Measurements from ENCODE around the gene DHFR. TPM values are rescaled to one million over a fixed set of nuclear protein-coding genes. Genes with fewer than 3 reads are reported as not detected.

DHFR gene
- total RNA-seq, 1 experiment from 2014 or later = 58.7 TPM

DNA sequence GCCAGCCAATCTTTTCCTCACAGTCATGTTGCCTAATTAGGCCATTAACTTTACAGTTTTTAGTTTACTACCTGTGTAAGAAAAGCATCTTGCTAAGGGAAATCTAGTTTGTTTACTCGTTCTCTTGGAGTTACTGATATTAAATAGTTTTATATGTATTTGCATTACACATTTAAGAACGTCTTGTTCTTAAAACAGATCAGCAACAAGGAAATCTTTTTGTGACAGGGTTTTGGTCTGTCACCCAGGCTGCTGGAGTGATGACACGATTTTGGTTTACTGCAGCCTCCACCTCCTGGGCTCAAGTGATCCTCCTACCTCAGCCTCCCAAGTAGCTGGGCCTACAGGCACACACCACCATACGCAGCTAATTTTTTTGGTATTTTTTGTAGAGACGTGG lies 29.6 kb downstream of the DHFR start:
- H3K4me2 ChIP-seq (ENCODE audit: low read length) = no peak overlapping the region
- BruUV-seq (replicated peaks) = no TSS peak
- no peak overlapping the region for H3K9ac ChIP-seq (ENCODE audit: low read length)
- no peaks in the 10 kb centered on the region for H3K4me1 ChIP-seq (ENCODE audit: control insufficient read depth in 1 of 2, insufficient read depth in 2 of 2, low read length in 2 of 2)
- H3K9me2 ChIP-seq (ENCODE audit: insufficient read depth) = no peaks in the 10 kb centered on the region
- POLR2A ChIA-PET = no interaction called here
- ATAC-seq = no peak
- H3K27me3 ChIP-seq (ENCODE audit: insufficient read depth, low read length) = no peaks in the 10 kb centered on the region
- TF ChIP-seq FOSL1 (IDR thresholded peaks at IDR 0.05; ENCODE audit: low read depth) (no peak), POLR2AphosphoS5 (IDR thresholded peaks at IDR 0.05; ENCODE audit: low read depth, low read length) (no peak), ELF1 (IDR thresholded peaks at IDR 0.05; ENCODE audit: borderline replicate concordance, low read depth) (no peak), RAD21 (IDR thresholded peaks at IDR 0.05; ENCODE audit: low read depth) (no peak), CBX3 (IDR thresholded peaks at IDR 0.05; ENCODE audit: low read depth) (no peak), SIN3A (IDR thresholded peaks at IDR 0.05; ENCODE audit: low read depth) (no peak), TCF7L2 (IDR thresholded peaks at IDR 0.05; ENCODE audit: borderline replicate concordance, extremely low read depth, insufficient read depth, insufficient read length) (no peak), ZNF274 (IDR thresholded peaks at IDR 0.05; ENCODE audit: low read depth, low read length) (no peak), JUND (IDR thresholded peaks at IDR 0.05) (no peak), EZH2 (IDR thresholded peaks at IDR 0.05) (no peak), SP1 (IDR thresholded peaks at IDR 0.05; ENCODE audit: low read depth) (no peak), EGR1 (IDR thresholded peaks at IDR 0.05; ENCODE audit: low read depth) (no peak)
- TF ChIP-seq, protein P1, sequence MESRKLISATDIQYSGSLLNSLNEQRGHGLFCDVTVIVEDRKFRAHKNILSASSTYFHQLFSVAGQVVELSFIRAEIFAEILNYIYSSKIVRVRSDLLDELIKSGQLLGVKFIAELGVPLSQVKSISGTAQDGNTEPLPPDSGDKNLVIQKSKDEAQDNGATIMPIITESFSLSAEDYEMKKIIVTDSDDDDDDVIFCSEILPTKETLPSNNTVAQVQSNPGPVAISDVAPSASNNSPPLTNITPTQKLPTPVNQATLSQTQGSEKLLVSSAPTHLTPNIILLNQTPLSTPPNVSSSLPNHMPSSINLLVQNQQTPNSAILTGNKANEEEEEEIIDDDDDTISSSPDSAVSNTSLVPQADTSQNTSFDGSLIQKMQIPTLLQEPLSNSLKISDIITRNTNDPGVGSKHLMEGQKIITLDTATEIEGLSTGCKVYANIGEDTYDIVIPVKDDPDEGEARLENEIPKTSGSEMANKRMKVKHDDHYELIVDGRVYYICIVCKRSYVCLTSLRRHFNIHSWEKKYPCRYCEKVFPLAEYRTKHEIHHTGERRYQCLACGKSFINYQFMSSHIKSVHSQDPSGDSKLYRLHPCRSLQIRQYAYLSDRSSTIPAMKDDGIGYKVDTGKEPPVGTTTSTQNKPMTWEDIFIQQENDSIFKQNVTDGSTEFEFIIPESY (IDR thresholded peaks at IDR 0.05; ENCODE audit: extremely low read depth, insufficient replicate concordance, low read length) = no peak
- TF ChIP-seq, protein P2, sequence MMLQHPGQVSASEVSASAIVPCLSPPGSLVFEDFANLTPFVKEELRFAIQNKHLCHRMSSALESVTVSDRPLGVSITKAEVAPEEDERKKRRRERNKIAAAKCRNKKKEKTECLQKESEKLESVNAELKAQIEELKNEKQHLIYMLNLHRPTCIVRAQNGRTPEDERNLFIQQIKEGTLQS (IDR thresholded peaks at IDR 0.05) = no peak
- TF ChIP-seq, protein P3, sequence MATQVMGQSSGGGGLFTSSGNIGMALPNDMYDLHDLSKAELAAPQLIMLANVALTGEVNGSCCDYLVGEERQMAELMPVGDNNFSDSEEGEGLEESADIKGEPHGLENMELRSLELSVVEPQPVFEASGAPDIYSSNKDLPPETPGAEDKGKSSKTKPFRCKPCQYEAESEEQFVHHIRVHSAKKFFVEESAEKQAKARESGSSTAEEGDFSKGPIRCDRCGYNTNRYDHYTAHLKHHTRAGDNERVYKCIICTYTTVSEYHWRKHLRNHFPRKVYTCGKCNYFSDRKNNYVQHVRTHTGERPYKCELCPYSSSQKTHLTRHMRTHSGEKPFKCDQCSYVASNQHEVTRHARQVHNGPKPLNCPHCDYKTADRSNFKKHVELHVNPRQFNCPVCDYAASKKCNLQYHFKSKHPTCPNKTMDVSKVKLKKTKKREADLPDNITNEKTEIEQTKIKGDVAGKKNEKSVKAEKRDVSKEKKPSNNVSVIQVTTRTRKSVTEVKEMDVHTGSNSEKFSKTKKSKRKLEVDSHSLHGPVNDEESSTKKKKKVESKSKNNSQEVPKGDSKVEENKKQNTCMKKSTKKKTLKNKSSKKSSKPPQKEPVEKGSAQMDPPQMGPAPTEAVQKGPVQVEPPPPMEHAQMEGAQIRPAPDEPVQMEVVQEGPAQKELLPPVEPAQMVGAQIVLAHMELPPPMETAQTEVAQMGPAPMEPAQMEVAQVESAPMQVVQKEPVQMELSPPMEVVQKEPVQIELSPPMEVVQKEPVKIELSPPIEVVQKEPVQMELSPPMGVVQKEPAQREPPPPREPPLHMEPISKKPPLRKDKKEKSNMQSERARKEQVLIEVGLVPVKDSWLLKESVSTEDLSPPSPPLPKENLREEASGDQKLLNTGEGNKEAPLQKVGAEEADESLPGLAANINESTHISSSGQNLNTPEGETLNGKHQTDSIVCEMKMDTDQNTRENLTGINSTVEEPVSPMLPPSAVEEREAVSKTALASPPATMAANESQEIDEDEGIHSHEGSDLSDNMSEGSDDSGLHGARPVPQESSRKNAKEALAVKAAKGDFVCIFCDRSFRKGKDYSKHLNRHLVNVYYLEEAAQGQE (IDR thresholded peaks at IDR 0.05; ENCODE audit: low read depth) = no peak
- no peaks in the 10 kb centered on the region for H3K79me2 ChIP-seq (ENCODE audit: insufficient read depth, low read length)
- no peaks in the 10 kb centered on the region for H3K9me3 ChIP-seq (ENCODE audit: control insufficient read depth in 1 of 2, insufficient read depth in 1 of 2, low read depth in 1 of 2, low read length in 2 of 2)
- no peak overlapping the region for H3K27ac ChIP-seq (ENCODE audit: low read depth, low read length)
- H3K4me3 ChIP-seq (replicated peaks in 1 of 2; ENCODE audit: low read depth in 1 of 2, low read length in 2 of 2) = no peak overlapping the region
- CTCF ChIA-PET = no interaction called here
- no peaks in the 10 kb centered on the region for H3K36me3 ChIP-seq (ENCODE audit: control insufficient read depth in 1 of 2, insufficient read depth in 2 of 2, low read length in 2 of 2)
- RAD21 ChIA-PET (ENCODE audit: low non-redundant PET in 1 of 2, low total read pairs in 2 of 2, uncharacterized antibody in 2 of 2, unreplicated experiment in 2 of 2) = no interaction called here
- intact Hi-C loops (cut with micrococcal nuclease) = no loop called here
- H4K20me1 ChIP-seq (ENCODE audit: insufficient read depth) = no peaks in the 10 kb centered on the region
- no peak overlapping the region for H2AFZ ChIP-seq (ENCODE audit: low read depth, low read length, poor library complexity, severe bottlenecking)
- no peak for DNase-seq (ENCODE audit: low read depth, low spot score)

All from HCT116 (cell line).